ENCODE data around the gene PDE11A. TPM values are rescaled to one million over a fixed set of nuclear protein-coding genes. Genes with fewer than 3 reads are reported as not detected.
A peak's percentile ranks its signal among the peaks of the same experiment; 100 is the strongest.

The PDE11A gene
- total RNA-seq: 0.87 and 1.2 TPM in 2 replicates

DNA sequence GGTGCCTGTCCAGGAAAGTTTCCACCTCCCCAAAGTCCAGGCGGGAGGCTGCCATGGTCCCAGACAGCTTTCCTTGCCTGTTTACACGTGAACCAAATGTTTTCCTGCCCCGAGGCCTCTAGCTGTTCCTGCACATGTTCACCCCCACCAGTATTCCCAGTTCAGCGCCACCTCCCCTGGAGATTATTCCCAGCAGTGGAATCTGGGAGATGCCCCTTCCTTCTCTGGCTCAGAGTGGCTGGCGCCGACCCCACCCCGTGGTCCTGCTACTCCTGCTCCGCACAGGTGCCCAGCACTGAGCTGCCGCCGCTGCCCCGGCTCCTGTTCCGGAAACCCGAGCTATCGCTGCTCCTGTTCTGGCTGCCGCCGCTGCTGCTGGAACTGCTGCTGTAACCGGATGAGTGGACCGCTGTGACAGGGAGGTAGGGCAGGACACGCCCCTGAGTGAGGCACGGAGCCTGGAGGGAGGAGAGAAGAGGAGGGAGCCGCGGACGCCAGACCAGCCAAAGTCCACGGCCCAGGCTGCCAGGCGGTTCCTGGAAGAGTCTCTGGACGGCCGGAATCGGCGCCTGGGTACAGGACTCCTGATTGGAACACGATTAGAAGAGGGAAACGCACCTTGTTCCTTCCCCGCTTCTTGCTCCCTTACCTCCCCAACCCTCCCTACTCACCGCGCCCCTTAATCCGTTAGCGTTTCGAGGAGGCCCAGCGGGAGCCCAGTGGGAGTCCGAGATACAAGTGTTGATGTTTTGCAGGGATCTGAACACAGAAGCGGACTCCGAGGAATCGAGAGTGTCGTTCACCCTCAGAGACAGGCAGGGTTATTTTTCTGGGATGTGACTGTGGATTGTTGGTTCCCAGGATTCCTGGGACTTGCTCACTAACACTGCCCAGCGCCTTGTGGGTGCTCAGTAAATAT, at the start of gene PDE11A:
TSS of gene PDE11A (minus strand) at position 395 of the 919 bp plus-strand sequence. CDS start at position 55, 340 bp downstream.
- no peak for DNase-seq (ENCODE audit: low read depth)
- TF ChIP-seq, protein P1, sequence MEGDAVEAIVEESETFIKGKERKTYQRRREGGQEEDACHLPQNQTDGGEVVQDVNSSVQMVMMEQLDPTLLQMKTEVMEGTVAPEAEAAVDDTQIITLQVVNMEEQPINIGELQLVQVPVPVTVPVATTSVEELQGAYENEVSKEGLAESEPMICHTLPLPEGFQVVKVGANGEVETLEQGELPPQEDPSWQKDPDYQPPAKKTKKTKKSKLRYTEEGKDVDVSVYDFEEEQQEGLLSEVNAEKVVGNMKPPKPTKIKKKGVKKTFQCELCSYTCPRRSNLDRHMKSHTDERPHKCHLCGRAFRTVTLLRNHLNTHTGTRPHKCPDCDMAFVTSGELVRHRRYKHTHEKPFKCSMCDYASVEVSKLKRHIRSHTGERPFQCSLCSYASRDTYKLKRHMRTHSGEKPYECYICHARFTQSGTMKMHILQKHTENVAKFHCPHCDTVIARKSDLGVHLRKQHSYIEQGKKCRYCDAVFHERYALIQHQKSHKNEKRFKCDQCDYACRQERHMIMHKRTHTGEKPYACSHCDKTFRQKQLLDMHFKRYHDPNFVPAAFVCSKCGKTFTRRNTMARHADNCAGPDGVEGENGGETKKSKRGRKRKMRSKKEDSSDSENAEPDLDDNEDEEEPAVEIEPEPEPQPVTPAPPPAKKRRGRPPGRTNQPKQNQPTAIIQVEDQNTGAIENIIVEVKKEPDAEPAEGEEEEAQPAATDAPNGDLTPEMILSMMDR (conservative IDR thresholded peaks at IDR 0.05; ENCODE audit: low read depth, low read length): no peak

DNA sequence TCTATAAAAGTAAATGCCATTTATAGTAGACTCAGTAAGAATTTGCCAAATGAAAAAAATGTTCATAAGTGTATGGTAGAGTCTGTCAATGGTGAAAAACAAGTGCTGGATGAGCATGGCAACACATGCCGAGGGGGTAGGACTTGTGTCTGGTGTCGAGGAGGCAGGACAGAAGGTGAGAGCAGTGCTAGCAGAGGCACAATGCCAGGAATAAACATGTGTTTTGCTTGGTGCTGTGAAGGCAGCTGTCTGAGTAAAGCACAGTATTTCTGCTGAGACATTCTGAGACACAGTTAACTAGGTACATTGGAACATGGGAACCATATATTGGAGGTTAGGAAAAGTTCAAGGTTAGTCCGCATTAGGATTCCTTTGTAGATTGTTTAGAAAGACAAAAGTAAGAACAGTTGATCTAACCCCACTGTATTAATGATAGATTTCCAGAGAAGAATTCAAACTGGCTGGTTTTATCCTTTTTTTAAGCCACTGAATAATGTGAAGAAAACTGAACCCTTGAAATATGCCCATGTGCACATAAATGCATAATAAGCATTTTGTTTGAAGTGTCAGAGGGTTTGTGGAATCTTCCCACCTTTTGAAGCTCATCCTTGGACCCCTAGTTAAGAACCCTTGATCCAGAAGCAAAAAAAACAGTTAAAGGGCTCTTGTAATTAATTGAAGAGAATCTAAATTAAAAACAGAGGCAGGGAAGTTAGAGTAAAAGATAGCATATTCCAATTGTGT, 46.8 kb upstream of the PDE11A start:
- no peak overlapping the region for H3K4me3 ChIP-seq (ENCODE audit: low read depth, low read length)
- DNase-seq (ENCODE audit: low read depth): no peak

More for the DNA sequence above, at the start of gene PDE11A:
- H3K4me3 ChIP-seq (ENCODE audit: low read depth, low read length): peak within 1 kb of the TSS; percentile 74

DNA sequence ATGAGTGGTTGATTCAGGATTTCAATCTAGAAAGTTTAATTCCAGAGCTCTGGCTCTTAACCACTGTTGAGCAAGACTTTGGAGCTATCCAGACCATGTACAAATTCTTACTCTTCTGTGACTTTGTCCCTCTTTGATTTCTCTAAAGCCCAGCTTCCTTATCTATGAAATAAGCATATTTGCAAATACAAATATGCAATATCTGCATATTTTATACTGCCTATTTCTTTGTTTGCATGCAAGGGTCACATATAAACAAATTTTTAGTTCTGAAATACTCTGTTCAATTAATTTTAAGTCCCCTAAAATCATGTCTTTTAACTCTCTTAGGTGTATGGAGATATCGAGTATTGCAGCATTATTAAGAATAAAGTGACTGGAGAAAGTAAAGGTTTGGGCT, 45.1 kb upstream of the PDE11A start:
- no peak overlapping the region for H3K4me3 ChIP-seq (ENCODE audit: low read depth, low read length)
- TF ChIP-seq, protein P1 (conservative IDR thresholded peaks at IDR 0.05; ENCODE audit: low read depth, low read length): no peak
- no peak for DNase-seq (ENCODE audit: low read depth)

More for the DNA sequence above, 46.8 kb upstream of the PDE11A start:
- TF ChIP-seq, protein P1 (conservative IDR thresholded peaks at IDR 0.05; ENCODE audit: low read depth, low read length): no peak

DNA sequence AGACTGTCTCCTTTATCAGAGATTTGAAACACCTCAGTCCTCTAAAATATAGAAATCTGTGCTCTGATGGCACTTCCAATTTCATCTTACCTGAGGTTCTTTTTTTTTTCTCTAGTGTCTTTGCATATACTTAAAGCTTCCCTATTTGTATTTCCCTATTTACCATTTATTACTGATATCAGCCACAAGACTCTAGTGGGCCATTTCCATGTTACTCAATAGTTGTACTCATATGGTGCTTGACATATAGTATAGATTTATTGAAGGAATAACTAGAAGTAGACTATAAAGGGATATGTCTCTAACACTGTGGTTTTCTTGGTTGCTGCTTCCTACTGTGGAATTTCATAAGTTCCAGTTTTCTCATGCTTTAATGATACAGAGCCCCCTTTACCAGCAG, 42.7 kb upstream of the PDE11A start:
- H3K4me3 ChIP-seq (ENCODE audit: low read depth, low read length): no peak overlapping the region
- DNase-seq (ENCODE audit: low read depth): no peak
- TF ChIP-seq, protein P1 (conservative IDR thresholded peaks at IDR 0.05; ENCODE audit: low read depth, low read length): no peak

DNA sequence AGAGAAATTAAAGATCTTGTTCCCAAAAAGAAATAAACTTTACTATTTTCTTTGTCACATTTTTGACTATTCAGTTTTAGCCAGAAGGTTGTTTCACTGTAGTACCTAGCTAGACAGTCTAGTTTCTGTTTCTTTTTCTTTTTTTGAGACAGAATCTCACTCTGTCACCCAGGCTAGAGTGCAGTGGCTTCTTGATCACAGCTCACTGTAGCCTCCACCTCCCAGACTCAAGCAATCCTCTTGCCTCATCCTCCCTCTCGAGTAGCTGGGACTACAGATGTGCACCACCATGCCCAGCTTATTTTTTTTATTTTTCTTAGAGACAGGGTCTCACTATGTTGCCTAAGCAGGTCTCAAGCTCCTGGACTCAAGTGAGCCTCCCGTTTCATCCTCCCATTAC, 41.9 kb upstream of the PDE11A start:
- H3K4me3 ChIP-seq (ENCODE audit: low read depth, low read length): no peak overlapping the region
- TF ChIP-seq, protein P1 (conservative IDR thresholded peaks at IDR 0.05; ENCODE audit: low read depth, low read length): no peak

DNA sequence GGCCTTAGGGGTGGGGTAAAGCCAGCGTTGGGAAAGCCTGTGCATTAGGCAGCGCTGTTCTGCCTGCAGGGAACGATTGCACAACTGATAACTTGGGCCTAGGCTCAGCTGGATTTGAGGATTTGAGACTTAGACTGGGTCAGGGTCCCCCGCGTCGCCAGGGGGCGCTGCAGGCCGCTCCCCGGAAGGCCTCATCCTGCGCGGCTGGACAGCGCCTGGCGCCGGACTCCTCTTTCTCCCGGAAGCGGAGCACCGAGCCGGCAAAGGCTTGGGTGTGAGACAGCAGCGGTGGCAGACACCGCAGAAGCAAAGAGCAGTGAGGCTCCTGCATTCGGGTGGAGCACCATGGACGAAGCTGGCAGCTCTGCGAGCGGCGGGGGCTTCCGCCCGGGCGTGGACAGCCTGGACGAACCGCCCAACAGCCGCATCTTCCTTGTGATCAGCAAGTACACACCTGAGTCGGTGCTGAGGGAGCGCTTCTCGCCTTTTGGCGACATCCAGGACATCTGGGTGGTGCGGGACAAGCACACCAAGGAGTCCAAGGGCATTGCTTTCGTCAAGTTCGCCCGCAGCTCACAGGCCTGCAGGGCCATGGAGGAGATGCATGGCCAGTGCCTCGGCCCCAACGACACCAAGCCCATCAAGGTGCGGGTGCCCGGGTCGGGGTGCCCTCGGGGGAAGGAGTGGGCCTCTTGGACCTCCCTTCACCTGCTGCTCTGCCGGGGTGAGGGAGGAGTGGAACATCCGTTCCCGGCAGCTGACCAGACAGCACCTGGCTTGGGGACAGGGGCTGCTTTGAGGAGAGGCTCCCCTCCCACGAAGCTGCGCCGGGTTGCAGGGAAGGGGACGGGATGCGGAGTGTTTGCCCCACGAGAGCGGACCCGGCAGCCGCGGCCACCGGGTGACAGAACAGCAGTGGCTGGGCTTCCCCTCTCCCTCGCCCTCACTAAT, 39.9 kb upstream of the PDE11A start, which contains the start of gene RBM45:
TSS of gene RBM45 (plus strand) at position 236 of the 951 bp plus-strand sequence. CDS start at position 346, 110 bp downstream.
- peak; percentile 43 for DNase-seq (ENCODE audit: low read depth)
- peak within 1 kb of the TSS; percentile 94 for H3K4me3 ChIP-seq (ENCODE audit: low read depth, low read length)
- TF ChIP-seq, protein P1 (conservative IDR thresholded peaks at IDR 0.05; ENCODE audit: low read depth, low read length): peak; percentile 95

More for the DNA sequence above, 41.9 kb upstream of the PDE11A start:
- no peak for DNase-seq (ENCODE audit: low read depth)

Data from epithelial cell of proximal tubule (primary cell).